Erythroblast (primary cell): ENCODE data around the gene REG3G.
A peak's percentile ranks its signal among the peaks of the same experiment; 100 is the strongest.

ENCODE experiments used
- DNase-seq, 2 experiments: peaks; one replicate each; lab custom pipeline; 2025; lab: John Stamatoyannopoulos, UW
- GATA1 ChIP-seq: IDR thresholded peaks from 2 replicates; pipeline ENCODE4 v1.6.1; 2011; ENCODE audit warnings: low read depth, mild to moderate bottlenecking, control low read depth, low read length, moderate library complexity
- POLR2A ChIP-seq: IDR thresholded peaks from 2 replicates; pipeline ENCODE4 v1.6.1; 2011; ENCODE audit warnings: mild to moderate bottlenecking, low read length

REG3G gene

DNA sequence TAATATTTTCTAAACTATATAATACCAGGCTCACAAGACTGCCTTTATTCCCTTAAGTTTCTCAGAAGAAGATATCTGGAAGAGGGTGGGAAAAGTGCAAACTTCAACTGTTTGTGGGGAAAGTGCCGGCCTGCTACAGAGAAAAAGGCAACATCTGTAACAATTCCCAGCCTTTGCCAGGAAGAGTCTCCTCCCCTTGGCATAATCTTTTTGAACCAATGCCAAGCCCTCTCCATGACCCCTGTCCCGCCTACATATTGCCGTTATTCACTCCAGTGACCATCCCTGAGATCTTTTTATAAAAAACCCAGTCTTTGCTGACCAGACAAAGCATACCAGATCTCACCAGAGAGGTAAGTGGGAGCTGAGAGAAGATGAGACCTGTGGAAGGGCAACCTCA lies at the start of gene REG3G:
Gene REG3G, plus strand, starts transcription at position 282 of the 400 bp plus-strand sequence. CDS start 392 bp downstream, outside the sequence.
- TF ChIP-seq GATA1 (no peak), POLR2A (no peak)
- no peak for DNase-seq

GRCh38 chr2:78977661-78978145 lies 47.8 kb upstream of the REG3G start:
- TF ChIP-seq GATA1 (no peak), POLR2A (no peak)

DNA sequence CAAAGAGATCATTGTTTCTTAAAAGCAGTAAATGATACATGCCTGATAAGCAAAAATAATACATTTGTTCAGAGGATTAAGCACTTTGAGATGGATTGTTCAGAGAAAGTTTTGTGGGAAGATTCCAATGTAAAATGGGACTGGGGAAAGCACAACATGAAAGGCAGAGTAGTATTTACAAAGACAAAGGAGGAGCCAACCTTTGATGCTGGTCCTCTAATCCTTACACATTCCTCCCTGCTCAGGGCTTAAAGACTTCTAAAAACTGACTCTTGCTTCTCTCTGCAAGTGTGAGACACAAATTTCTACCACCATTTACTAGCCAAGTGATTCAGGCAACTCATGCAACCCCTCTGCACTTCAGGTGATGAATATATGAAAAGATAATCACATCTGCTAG lies 47.2 kb upstream of the REG3G start:
- TF ChIP-seq POLR2A (no peak), GATA1 (no peak)

More at GRCh38 chr2:78977661-78978145, 47.8 kb upstream of the REG3G start:
- DNase-seq = no peak

GRCh38 chr2:78979380-78980151 lies 45.9 kb upstream of the REG3G start:
- peak; percentile 35 to 62 for DNase-seq

More for the DNA sequence above, 47.2 kb upstream of the REG3G start:
- no peak for DNase-seq

GRCh38 chr2:78980152-78980465 lies 45.4 kb upstream of the REG3G start:
- TF ChIP-seq POLR2A = no peak
- TF ChIP-seq GATA1 = no peak
- DNase-seq = no peak

More at GRCh38 chr2:78979380-78980151, 45.9 kb upstream of the REG3G start:
- TF ChIP-seq GATA1 (no peak), POLR2A (no peak)

- no peak for TF ChIP-seq POLR2A
- no peak for TF ChIP-seq GATA1
- no peak for DNase-seq
Measured at GRCh38 chr2:78980871-78981270, 44.6 kb upstream of the REG3G start.

DNA sequence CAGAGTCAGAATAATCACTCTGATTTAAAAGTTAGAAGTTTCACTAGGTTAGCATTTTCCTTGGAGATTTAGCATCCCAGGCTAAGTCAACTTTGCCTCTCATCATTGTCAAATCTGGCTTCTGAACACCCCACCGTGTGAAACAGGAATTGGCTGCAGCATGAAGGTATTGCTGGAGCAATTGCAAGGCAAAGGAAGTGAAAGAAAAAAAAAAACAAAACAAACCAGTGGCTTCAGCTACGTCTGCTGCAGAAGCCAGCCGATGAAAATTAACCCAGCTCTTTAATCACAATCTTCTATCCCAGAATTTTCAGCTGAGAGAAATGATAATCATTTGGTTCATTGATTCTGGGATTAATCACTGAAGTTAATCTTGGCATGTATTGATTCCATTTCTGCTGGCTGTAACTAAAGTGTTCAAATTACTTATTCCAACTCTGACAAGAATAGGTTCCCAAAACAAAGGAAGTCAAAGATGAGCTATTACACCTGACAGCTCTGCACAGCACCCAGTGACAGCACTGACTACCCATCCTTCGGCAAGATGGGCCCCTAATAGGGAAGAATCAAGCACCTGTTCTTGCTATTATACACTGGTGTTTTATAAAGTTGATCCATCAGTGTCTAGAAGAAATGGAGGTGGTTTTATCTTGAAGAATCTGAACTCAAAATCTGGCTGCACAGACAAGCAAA lies 42.7 kb upstream of the REG3G start:
- no peak for DNase-seq
- TF ChIP-seq POLR2A = no peak

DNA sequence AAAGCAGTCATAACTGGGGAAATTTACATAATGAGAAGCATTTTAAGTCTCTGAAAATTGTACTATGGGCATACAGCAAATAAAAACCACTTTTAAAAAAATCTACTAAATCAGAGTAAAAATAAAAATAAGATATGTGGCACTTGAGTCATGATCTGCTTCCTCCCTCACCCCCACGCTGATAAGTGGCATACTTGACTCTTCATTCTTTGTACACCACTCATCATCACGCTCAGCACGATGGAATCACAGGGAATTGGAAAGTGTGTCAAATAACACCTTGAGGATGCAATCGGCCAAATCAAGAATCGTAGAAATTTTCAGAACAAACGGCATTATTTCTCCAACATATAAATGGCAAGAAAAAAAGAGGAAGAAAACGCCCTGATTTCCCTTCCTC lies 41.1 kb upstream of the REG3G start:
- TF ChIP-seq POLR2A (no peak), GATA1 (no peak)
- no peak for DNase-seq

- no peak for DNase-seq
- TF ChIP-seq GATA1 (no peak), POLR2A (no peak)
Measured at GRCh38 chr2:78985558-78985957, 39.9 kb upstream of the REG3G start.

GRCh38 chr2:78989051-78989450 lies 36.5 kb upstream of the REG3G start:
- TF ChIP-seq POLR2A (no peak), GATA1 (no peak)
- DNase-seq = no peak

GRCh38 chr2:78992451-78992806 lies 33.1 kb upstream of the REG3G start:
- peak in 1 of 2 experiments; percentile 2 for DNase-seq
- TF ChIP-seq POLR2A (no peak), GATA1 (no peak)

GRCh38 chr2:78992807-78993517 lies 32.5 kb upstream of the REG3G start:
- no peak for DNase-seq

GRCh38 chr2:78993518-78994148 lies 31.9 kb upstream of the REG3G start:
- TF ChIP-seq POLR2A = no peak
- no peak for TF ChIP-seq GATA1
- no peak for DNase-seq

More at GRCh38 chr2:78992807-78993517, 32.5 kb upstream of the REG3G start:
- no peak for TF ChIP-seq GATA1
- no peak for TF ChIP-seq POLR2A
